Measurements from ENCODE around the gene SNRPB.
A peak's percentile ranks its signal among the peaks of the same experiment; 100 is the strongest.

DNA sequence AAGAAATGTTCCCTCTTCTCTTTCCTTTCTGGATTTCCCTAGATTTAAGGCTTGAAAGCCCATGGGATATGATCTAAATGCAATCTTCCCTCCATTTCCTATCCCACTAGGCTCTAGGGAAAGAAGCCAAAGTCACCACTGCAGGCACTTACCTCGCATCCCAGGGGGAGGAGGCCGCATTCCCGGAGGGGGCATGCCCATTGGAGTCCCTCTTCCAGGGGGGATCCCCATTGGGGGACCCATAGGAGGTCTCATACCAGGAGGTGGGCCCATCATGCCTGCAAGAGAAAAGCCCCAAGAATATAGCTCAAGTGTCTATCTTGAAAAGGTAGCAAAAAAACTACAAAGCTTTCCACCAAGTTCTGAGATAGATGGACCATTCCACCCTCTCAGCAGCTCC is 8.1 kb downstream of the SNRPB start:
- TF ChIP-seq EZH2 (IDR thresholded peaks at IDR 0.05) (no peak), POLR2AphosphoS5 (IDR thresholded peaks at IDR 0.05; ENCODE audit: borderline replicate concordance, low read depth, low read length) (0 out of 2 replicates have a peak, but pooled peaks have one; percentile 12), FOXP2 (optimal IDR thresholded peaks at IDR 0.05; ENCODE audit: control extremely low read depth, extremely low read length, insufficient read depth) (no peak)
